Right cardiac atrium (tissue), 5 donors: ENCODE results near the gene C9orf152. TPM values are rescaled to one million over a fixed set of nuclear protein-coding genes. Genes with fewer than 3 reads are reported as not detected.
"Not testable (repeated sequence)": the region's sequence is repeated elsewhere in the genome, so short reads cannot be mapped to it uniquely, and the experiment has no call there.

ENCODE experiments used
- ATAC-seq, 2 donors: fragments of 200-7000 bp; cut with Tn5 transposase; one replicate each; pipeline versions ENCODE4 v1.8.0 to v1.9.1; 2020; ENCODE audit warnings: moderate library complexity in 2 of 2, mild to moderate bottlenecking in 1 of 2
- DNase-seq, 3 donors: peaks; one replicate each; pipeline ENCODE4 v3.0.0-alpha.2; 2020
- H3K27ac ChIP-seq: one replicate; pipeline ENCODE4 v1.5.1; 2013; ENCODE audit warnings: mild to moderate bottlenecking, low read length, control low read depth, moderate library complexity
- H3K27me3 ChIP-seq: one replicate; pipeline ENCODE4 v1.6.1; 2013; ENCODE audit not compliant: control insufficient read depth, insufficient read depth
- H3K4me1 ChIP-seq: one replicate; pipeline ENCODE4 v1.6.1; 2013; ENCODE audit warnings: low read length; ENCODE audit not compliant: control insufficient read depth, insufficient read depth
- H3K4me3 ChIP-seq: one replicate; pipeline ENCODE4 v1.5.1; 2013; ENCODE audit warnings: low read length, control low read depth
- H3K9me3 ChIP-seq: one replicate; pipeline ENCODE4 v1.6.1; 2013; ENCODE audit warnings: low read length; ENCODE audit not compliant: control insufficient read depth
- WGBS: extraction: QIAGEN DNeasy Blood & Tissue Kit; methylation state at CpG from one replicate; pipeline ENCODE4 v1.1.7; 2013; 5-methylcytosine and 5-hydroxymethylcytosine counted together
- intact Hi-C, 4 donors: fragments of 100-400 bp; cut with DNase I; formaldehyde crosslinking; loops; one replicate each; pipeline versions ENCODE4 v1.11.0 to v1.14.0; 2022 to 2023
- long read RNA-seq, 4 donors: library from polyadenylated mRNA; unstranded; transcript quantifications; one replicate each; pipeline ENCODE4 v2.0.0, GENCODE V29; 2020 to 2021
- polyA plus RNA-seq: library from polyadenylated mRNA; stranded (reverse); fragments of 200-250 nt; gene quantifications from one replicate; pipeline ENCODE4 v1.2.3, GENCODE V29; 2013
- total RNA-seq, 4 donors: library from RNA; stranded (reverse); fragmentation: NEBNext Ultra II Directional; extraction: Animal tissue kit (Norgen Biotek cat#: 25700); gene quantifications; one replicate each; pipeline ENCODE4 v1.2.1, GENCODE V29; 2021
- donor health status: healthy with polysubstance abuse.
- donor health status: DM: no; HTN: yes; CAD: no.
- donor health status: DM: no; HTN: no; CAD: no.
- donor health status: DM: no; HTN: yes; CAD: no; lungs with severe emphysema.
- donor health status: DM: yes; HTN: yes; CAD: no.

C9orf152 gene, protein sequence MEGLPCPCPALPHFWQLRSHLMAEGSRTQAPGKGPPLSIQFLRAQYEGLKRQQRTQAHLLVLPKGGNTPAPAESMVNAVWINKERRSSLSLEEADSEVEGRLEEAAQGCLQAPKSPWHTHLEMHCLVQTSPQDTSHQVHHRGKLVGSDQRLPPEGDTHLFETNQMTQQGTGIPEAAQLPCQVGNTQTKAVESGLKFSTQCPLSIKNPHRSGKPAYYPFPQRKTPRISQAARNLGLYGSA
- total RNA-seq = not detected
- not detected for polyA plus RNA-seq
- long read RNA-seq, donor 1 = 0 reads
- long read RNA-seq, donor 2 = 0 reads
- long read RNA-seq, donor 3 = 0 reads
- long read RNA-seq, donor 4 = 0 reads

- Histone ChIP-seq H3K9me3 (no peaks in the 10 kb centered on the region), H3K27ac (no peak within 1 kb of the TSS), H3K4me1 (no peaks in the 10 kb centered on the region), H3K4me3 (no peak within 1 kb of the TSS), H3K27me3 (no peaks in the 10 kb centered on the region)
- DNase-seq (no peak), ATAC-seq (no peak)
- 86% methylated on average over 9 of the region's 9 CpGs for WGBS
- intact Hi-C loops = no loop called here
These were observed at the start of gene C9orf152 for GRCh38 chr9:110208031-110208430. TSS of gene C9orf152 (minus strand) at chr9:110208159. CDS start at chr9:110207579, 580 bp downstream.

GRCh38 chr9:110257097-110257841 lies 49.3 kb upstream of the C9orf152 start:
- Histone ChIP-seq H3K9me3 (no peaks in the 10 kb centered on the region), H3K4me1 (peaks cover 7% of the 10 kb centered on the region), H3K4me3 (peak overlapping the region; percentile 81), H3K27me3 (no peaks in the 10 kb centered on the region), H3K27ac (peak overlapping the region; percentile 53)
- peak; percentile 2 to 21 for ATAC-seq
- intact Hi-C loops = no loop called here
- WGBS = 12% methylated on average over 14 of the region's 14 CpGs
- peak; percentile 15 to 68 (median 61) for DNase-seq

- intact Hi-C loops = no loop called here
- H3K27me3 ChIP-seq = no peaks in the 10 kb centered on the region
- DNase-seq = peak; percentile 94 to 98 (median 96)
- H3K4me1 ChIP-seq = peaks cover 7% of the 10 kb centered on the region
- WGBS = under 1% methylated on average over 65 of the region's 65 CpGs
- H3K9me3 ChIP-seq = no peaks in the 10 kb centered on the region
- peak; percentile 95 to 96 for ATAC-seq
- peak within 1 kb of the TSS; percentile 81 for H3K4me3 ChIP-seq
- peak within 1 kb of the TSS; percentile 75 for H3K27ac ChIP-seq
These were observed 48.6 kb upstream of the C9orf152 start, which contains the start of gene TXN for GRCh38 chr9:110256380-110257096. TSS of gene TXN (minus strand) at chr9:110256507. CDS start at chr9:110256435, 72 bp downstream.

- DNase-seq = peak; percentile 67 to 81 (median 80)
- ATAC-seq = peak; percentile 49 to 66
- intact Hi-C loops = no loop called here
- H3K4me1 ChIP-seq = peaks cover 7% of the 10 kb centered on the region
- H3K4me3 ChIP-seq = peak overlapping the region; percentile 81
- under 1% methylated on average over 81 of the region's 81 CpGs for WGBS
- no peaks in the 10 kb centered on the region for H3K27me3 ChIP-seq
- H3K9me3 ChIP-seq = no peaks in the 10 kb centered on the region
- peak overlapping the region; percentile 75 for H3K27ac ChIP-seq
These were observed 47.8 kb upstream of the C9orf152 start for GRCh38 chr9:110255463-110256379.

DNA sequence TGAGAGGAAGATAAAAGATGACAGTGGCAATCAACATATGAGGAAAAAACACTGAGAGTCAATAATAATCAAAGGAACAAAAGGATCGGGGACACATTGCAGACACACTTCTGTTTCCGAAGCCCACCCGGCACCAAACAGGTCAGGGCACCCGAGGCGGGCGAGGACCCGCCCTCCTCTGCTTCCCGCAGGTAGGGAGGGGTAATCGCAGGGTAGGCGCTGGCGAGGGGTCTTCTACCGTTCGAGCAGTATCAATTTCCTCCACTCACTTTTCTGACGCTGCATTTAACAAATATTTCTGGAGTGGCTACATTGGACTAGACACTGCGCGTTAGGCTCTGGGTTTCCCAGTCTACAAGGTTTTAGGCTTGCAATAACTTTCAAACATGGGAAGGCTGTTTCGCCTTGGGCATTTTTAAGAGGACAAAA lies 47.1 kb upstream of the C9orf152 start:
- intact Hi-C loops = no loop called here
- H3K4me1 ChIP-seq = peaks cover 7% of the 10 kb centered on the region
- no peak for ATAC-seq

DNA sequence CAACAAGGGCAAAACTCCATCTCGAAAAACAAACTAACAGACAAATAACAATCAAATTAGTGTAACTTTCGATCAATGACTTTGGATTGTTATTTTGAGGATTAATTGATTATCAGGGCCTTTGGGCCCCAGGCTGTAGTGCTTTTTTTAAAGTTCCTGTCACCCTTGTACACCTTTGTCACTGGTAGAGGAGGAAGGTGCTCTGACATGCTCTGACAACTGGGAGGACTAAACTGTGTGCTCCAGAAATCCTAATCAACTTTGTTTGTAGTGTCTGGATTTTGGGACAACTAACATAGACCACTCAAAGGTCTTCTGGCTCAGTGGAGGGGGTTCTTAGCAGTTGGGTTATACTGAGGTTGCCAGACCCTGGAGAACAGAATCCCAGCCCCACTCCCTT lies 46.5 kb upstream of the C9orf152 start:
- 86% methylated on average over 2 of the region's 2 CpGs for WGBS
- no peaks in the 10 kb centered on the region for H3K27me3 ChIP-seq
- H3K4me3 ChIP-seq = peak overlapping the region; percentile 81
- peaks cover 7% of the 10 kb centered on the region for H3K4me1 ChIP-seq
- no peak for ATAC-seq
- no peak overlapping the region for H3K27ac ChIP-seq
- DNase-seq = no peak
- H3K9me3 ChIP-seq = no peaks in the 10 kb centered on the region
- intact Hi-C loops = no loop called here

More for the DNA sequence above, 47.1 kb upstream of the C9orf152 start:
- H3K9me3 ChIP-seq = no peaks in the 10 kb centered on the region
- DNase-seq = peak in 2 of 3 donors; percentile 19 to 54
- WGBS = 6% methylated on average over 17 of the region's 17 CpGs
- peak overlapping the region; percentile 81 for H3K4me3 ChIP-seq
- H3K27me3 ChIP-seq = no peaks in the 10 kb centered on the region
- no peak overlapping the region for H3K27ac ChIP-seq

GRCh38 chr9:110252509-110253139 lies 44.7 kb upstream of the C9orf152 start:
- ATAC-seq (no peak), DNase-seq (no peak)
- intact Hi-C loops = no loop called here
- Histone ChIP-seq H3K27ac (no peak overlapping the region), H3K4me3 (no peak overlapping the region), H3K9me3 (no peaks in the 10 kb centered on the region), H3K27me3 (no peaks in the 10 kb centered on the region), H3K4me1 (peaks cover 7% of the 10 kb centered on the region)
- WGBS = 73% methylated on average over 10 of the region's 10 CpGs

- DNase-seq, H3K4me3 ChIP-seq, H3K9me3 ChIP-seq, ATAC-seq, H3K4me1 ChIP-seq, intact Hi-C loops, H3K27ac ChIP-seq, H3K27me3 ChIP-seq: not testable (repeated sequence)
- 96% methylated on average over 5 of the region's 5 CpGs for WGBS
These were observed 43.8 kb upstream of the C9orf152 start for GRCh38 chr9:110251770-110252169.

GRCh38 chr9:110251212-110251611 lies 43.3 kb upstream of the C9orf152 start:
- 83% methylated on average over 4 of the region's 4 CpGs for WGBS
- H3K9me3 ChIP-seq = no peaks in the 10 kb centered on the region
- no peak overlapping the region for H3K4me3 ChIP-seq
- no peak overlapping the region for H3K27ac ChIP-seq
- ATAC-seq (no peak), DNase-seq (no peak)
- no peaks in the 10 kb centered on the region for H3K27me3 ChIP-seq
- peaks cover 2% of the 10 kb centered on the region for H3K4me1 ChIP-seq
- intact Hi-C loops = no loop called here

DNA sequence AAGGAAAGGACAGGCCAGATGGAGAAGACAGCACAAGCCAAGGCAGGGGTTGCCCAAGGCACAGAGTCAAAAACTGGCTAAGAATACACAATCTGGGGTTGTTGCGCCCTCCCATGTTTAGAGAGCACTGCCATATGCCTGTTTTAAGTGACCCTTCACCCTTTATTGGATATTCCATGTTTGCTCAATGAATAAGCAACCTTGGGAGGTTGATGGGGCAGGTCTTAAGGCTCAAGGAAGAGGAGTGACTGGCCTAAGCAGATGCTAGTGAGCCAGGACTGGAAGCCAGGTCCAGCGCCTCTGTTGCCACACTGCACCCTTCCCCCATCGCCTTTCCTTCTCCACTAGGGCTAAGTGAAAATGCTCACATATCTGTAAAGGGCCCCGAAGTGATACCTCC lies 41.6 kb upstream of the C9orf152 start:
- H3K4me1 ChIP-seq = peaks cover 1% of the 10 kb centered on the region
- 97% methylated on average over 4 of the region's 4 CpGs for WGBS

More for the DNA sequence above, 41.6 kb upstream of the C9orf152 start:
- Histone ChIP-seq H3K9me3 (no peaks in the 10 kb centered on the region), H3K27me3 (no peaks in the 10 kb centered on the region), H3K27ac (no peak overlapping the region), H3K4me3 (no peak overlapping the region)
- DNase-seq (no peak), ATAC-seq (peak in 1 of 2 donors; percentile 16)
- intact Hi-C loops = no loop called here
